ENCODE data around the gene ROCK2. TPM values are rescaled to one million over a fixed set of nuclear protein-coding genes. Genes with fewer than 3 reads are reported as not detected.
"Not testable (repeated sequence)": the region's sequence is repeated elsewhere in the genome, so short reads cannot be mapped to it uniquely, and the experiment has no call there.

Gene ROCK2
- total RNA-seq, 3 donors from 2014 or later, result 67.7 to 77.8 (median 71.0) TPM

DNA sequence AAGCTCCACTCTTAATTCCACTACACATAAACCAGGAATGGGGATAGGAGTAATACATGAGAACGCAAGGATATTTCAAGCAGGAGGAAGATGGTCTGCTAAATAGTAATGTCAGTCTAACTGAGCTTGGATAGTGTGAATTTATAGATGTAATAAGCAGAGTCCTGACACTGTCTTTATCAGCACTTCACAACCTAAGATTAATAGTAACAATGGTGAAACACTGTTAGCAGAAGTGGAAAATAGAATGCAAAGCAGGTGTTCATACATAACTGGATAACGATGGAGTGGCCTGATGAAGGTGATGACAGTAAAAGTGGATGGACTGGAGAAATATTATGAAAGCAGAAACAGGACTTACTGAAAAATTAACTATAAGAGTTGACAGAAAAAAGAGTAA is 80.4 kb downstream of the ROCK2 start:
- no peak overlapping the region for H3K4me3 ChIP-seq
- DNase-seq, result no peak

DNA sequence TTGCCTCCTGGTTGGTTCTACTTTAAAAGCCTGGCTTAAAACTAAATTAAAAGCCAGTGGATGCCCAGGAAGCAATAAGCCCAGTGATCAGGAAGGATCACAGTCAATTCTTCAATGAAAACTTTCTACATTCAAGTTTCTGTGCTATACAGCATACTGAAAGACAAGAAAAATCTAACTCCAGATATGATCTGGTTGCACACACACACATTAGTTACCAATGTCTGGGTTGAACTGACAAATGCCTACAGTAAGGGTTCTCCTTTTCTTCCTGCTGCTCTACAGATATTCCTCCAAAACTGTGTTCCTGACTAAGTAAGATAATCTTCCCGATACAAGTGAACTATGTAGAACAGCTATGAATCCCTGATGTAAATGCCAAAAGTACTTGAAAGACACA is 81.3 kb downstream of the ROCK2 start:
- intact Hi-C loops (cut with DNase I, micrococcal nuclease), result no loop called here
- ATAC-seq, result no peak
- TF ChIP-seq, protein P1, sequence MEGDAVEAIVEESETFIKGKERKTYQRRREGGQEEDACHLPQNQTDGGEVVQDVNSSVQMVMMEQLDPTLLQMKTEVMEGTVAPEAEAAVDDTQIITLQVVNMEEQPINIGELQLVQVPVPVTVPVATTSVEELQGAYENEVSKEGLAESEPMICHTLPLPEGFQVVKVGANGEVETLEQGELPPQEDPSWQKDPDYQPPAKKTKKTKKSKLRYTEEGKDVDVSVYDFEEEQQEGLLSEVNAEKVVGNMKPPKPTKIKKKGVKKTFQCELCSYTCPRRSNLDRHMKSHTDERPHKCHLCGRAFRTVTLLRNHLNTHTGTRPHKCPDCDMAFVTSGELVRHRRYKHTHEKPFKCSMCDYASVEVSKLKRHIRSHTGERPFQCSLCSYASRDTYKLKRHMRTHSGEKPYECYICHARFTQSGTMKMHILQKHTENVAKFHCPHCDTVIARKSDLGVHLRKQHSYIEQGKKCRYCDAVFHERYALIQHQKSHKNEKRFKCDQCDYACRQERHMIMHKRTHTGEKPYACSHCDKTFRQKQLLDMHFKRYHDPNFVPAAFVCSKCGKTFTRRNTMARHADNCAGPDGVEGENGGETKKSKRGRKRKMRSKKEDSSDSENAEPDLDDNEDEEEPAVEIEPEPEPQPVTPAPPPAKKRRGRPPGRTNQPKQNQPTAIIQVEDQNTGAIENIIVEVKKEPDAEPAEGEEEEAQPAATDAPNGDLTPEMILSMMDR (IDR thresholded peaks at IDR 0.05), result no peak

More for the DNA sequence above, 80.4 kb downstream of the ROCK2 start:
- Histone ChIP-seq H3K4me1 (ENCODE audit: low read depth) (no peaks in the 10 kb centered on the region), H3K9me3 (no peaks in the 10 kb centered on the region), H3K36me3 (ENCODE audit: low read depth) (no peaks in the 10 kb centered on the region)
- intact Hi-C loops (cut with DNase I, micrococcal nuclease), result no loop called here
- no peak for ATAC-seq
- TF ChIP-seq, protein P1 (IDR thresholded peaks at IDR 0.05), result no peak

DNA sequence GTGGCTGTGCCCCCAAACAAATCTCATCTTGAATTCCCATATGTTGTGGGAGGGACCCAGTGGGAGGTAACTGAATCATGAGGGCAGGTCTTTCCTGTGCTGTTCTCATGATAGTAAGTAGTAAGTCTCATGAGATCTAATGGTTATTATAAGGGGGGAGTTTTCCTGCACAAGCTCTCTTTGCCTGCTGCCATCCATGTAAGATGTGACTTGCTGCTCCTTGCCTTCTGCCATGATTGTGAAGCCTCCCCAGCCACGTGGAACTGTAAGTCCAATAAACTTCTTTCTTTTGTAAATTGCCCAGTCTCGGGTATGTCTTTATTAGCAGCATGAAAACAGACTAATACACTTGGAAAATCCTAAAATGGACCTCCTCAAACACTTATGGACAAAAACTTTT is 82.0 kb downstream of the ROCK2 start:
- intact Hi-C loops (cut with DNase I, micrococcal nuclease); H3K36me3 ChIP-seq (ENCODE audit: low read depth); H3K4me1 ChIP-seq (ENCODE audit: low read depth); H3K4me3 ChIP-seq; DNase-seq; ATAC-seq; H3K9me3 ChIP-seq: not testable (repeated sequence)

More for the DNA sequence above, 81.3 kb downstream of the ROCK2 start:
- no peak overlapping the region for H3K4me3 ChIP-seq
- no peak for DNase-seq
- no peaks in the 10 kb centered on the region for H3K36me3 ChIP-seq (ENCODE audit: low read depth)
- H3K9me3 ChIP-seq, result no peaks in the 10 kb centered on the region
- H3K4me1 ChIP-seq (ENCODE audit: low read depth), result no peaks in the 10 kb centered on the region

DNA sequence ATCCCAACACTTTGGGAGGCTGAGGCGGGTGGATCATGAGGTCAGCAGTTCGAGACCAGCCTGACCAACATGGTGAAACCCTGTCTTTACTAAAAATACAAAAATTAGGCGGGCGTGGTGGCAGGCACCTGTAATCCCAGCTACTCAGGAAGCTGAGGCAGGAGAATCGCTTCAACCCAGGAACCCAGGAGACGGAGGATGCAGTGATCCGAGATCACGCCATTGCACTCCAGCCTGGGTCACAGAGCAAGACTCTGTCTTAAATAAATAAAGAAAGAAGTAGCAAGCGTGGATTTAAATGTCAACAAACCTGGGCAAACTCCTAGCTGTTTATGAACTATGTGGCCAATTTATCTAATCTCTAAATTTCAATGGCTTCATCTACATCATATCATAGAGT is 82.9 kb downstream of the ROCK2 start:
- H3K9me3 ChIP-seq; H3K4me3 ChIP-seq; DNase-seq; H3K36me3 ChIP-seq (ENCODE audit: low read depth); ATAC-seq; intact Hi-C loops (cut with DNase I, micrococcal nuclease); H3K4me1 ChIP-seq (ENCODE audit: low read depth): not testable (repeated sequence)

DNA sequence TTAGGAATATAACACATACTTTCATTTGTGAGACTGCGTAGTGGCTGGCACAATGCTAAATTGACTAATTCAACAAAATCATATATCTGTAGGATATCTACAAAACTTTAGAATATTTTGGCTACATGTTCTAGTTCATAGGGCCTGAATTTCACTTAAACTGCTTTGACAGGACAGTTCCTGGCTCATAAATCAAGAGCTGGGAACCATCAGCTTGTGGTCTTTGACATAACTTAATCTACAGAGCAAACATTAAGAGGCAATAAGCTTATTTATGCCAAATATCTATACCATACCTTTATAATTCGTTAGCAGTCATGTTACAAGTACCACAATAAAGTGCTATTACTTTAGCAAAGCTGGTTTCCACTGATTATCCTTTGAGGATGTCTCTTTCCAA is 83.5 kb downstream of the ROCK2 start:
- no peaks in the 10 kb centered on the region for H3K9me3 ChIP-seq
- H3K4me1 ChIP-seq (ENCODE audit: low read depth), result no peaks in the 10 kb centered on the region
- no peak overlapping the region for H3K4me3 ChIP-seq
- TF ChIP-seq, protein P1 (IDR thresholded peaks at IDR 0.05), result no peak
- ATAC-seq, result no peak
- no peaks in the 10 kb centered on the region for H3K36me3 ChIP-seq (ENCODE audit: low read depth)
- intact Hi-C loops (cut with DNase I, micrococcal nuclease), result no loop called here
- DNase-seq, result no peak

DNA sequence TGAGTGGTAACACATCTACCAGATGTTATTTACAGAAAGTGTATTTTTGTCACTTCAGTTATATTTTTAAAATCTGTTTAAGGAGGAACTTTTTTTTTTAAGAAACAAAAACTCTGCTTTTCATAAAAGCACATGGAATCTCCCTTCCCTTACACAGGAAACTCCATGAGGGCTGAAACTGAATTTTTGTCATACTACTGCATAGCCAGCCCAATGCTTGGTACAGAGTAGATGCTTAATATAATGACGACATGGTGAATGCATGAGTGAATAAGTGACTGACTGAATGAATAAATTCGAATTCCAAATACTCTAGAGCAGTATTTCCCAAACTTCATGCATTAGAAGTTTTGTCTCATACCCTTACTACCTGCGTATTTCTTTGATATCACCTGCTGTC is 86.5 kb downstream of the ROCK2 start:
- ATAC-seq, result no peak
- H3K4me1 ChIP-seq (ENCODE audit: low read depth), result no peaks in the 10 kb centered on the region
- no peaks in the 10 kb centered on the region for H3K36me3 ChIP-seq (ENCODE audit: low read depth)
- intact Hi-C loops (cut with DNase I, micrococcal nuclease), result no loop called here
- H3K4me3 ChIP-seq, result no peak overlapping the region
- DNase-seq, result no peak
- no peaks in the 10 kb centered on the region for H3K9me3 ChIP-seq
- TF ChIP-seq, protein P1 (IDR thresholded peaks at IDR 0.05), result no peak

DNA sequence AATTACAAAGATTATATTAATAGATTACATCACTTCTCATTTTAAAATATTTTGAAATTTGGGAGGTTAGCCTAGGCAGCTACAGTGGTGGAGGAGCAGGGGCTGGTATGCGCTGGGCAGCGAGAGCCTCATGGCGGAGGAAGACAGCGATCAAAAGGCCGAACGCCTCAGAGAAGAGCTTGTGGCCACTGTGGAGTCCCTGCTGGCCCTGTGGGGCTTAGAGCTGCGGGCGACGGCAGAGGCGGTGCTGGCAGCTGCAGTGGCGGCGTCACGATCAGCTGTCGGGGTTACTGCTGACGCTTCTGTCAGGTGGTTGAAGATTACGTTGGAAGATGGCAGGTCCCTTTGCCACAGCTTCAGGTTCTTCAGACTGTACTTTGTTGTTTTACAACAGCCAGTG is 87.4 kb downstream of the ROCK2 start:
- DNase-seq (no peak), ATAC-seq (no peak)
- H3K4me3 ChIP-seq, result no peak overlapping the region
- H3K9me3 ChIP-seq, result no peaks in the 10 kb centered on the region
- H3K4me1 ChIP-seq (ENCODE audit: low read depth), result no peaks in the 10 kb centered on the region
- intact Hi-C loops (cut with DNase I, micrococcal nuclease), result no loop called here
- no peaks in the 10 kb centered on the region for H3K36me3 ChIP-seq (ENCODE audit: low read depth)
- TF ChIP-seq, protein P1 (IDR thresholded peaks at IDR 0.05), result no peak
